ENCODE data around the gene STEAP1. TPM values are rescaled to one million over a fixed set of nuclear protein-coding genes. Genes with fewer than 3 reads are reported as not detected.
"Not testable (repeated sequence)": the region's sequence is repeated elsewhere in the genome, so short reads cannot be mapped to it uniquely, and the experiment has no call there.

Gene STEAP1
- total RNA-seq, 1 experiment from 2014 or later, result 33.7 TPM

DNA sequence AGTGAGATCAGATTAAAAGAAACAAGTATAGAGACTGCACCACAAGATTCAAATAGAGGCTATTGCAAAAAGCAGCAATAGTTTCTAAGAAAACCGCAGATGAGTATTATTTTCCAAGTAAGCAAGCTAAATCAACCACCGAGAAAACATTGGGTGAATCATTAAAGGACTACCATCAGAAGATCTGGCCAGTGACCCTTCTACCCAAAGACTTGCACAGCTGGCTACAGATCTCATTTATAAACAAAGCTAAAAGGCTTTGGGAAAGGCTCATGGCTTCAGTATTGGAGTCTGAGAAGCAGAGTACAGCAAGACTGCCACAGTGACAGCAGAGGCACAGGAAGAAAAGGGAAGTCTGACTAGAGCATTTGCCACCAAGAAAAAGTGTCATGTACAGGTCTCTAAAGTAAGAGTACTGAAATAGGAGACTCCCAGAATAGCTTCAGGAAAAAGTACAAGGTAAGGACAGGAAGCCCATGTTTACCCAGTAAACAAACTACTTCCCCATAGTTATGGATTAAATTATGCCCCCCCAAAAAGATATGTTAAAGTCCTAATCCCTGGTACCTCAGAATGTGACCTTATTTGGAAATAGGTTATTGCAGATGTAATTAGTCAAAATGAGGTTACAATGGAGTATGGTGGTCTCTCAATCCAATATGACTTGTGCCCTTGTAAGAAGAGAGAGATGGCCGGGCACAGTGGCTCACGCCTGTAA, 19.0 kb downstream of the STEAP1 start:
- DNase-seq (ENCODE audit: low read depth), result peak; percentile 76

DNA sequence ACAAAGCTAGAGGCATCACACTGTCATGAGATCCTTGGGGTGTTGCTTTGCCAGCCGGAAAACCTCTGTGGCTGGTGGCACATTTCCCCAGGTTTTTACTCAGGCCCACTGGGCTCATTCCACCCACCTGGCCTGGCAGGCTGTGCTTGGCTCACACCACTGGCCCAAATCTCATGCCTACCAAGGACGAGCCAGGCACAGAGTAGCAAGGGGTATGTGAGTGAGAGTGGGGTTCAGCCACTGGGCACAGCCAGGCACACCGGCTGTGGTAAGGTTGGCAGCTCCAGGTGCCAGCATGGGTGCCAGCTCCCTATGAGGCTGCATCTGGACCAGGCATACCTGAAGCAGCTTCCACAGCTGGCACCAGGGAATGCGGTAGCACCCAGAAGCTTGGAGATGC, 21.4 kb downstream of the STEAP1 start:
- no peak for DNase-seq (ENCODE audit: low read depth)

DNA sequence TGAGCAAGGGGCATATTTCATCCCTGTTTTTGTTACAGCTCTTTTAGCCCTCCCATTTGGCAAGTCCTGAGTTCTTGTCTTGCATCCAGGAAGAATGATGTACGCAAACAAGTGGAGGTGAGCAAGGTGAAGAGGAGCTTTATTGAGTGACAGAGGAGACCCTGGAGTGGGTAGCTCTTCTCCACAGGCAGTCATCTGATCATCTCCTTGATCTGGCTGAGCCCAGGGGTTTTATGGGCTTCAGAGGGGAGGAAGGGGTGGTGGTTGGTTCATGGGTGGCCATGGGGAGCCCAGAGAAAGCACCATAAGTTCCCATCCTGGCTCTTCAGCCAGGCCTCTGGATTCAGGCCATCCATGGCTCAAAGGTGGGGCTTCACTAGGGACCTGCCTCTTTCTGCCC, 21.9 kb downstream of the STEAP1 start:
- DNase-seq (ENCODE audit: low read depth), result peak; percentile 17

DNA sequence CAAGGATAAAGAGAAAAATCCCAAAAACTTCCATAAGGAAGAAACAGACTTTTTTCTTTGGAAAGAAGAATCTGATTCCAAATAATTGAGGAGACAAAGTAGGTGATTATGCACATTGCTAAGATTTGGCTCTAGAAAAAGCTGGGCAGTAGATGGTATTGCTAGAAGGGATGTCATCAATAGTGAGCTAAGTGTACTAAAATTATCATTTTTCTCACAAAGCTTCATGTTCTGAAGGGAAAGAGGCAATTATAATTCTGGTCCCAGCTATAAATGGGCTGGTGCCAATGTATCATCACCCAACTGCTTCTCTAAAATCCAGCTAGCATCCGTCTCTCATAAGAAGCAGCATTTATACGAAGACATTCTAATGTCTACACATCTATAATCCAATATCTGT, 23.9 kb downstream of the STEAP1 start:
- peak; percentile 5 for DNase-seq (ENCODE audit: low read depth)

DNA sequence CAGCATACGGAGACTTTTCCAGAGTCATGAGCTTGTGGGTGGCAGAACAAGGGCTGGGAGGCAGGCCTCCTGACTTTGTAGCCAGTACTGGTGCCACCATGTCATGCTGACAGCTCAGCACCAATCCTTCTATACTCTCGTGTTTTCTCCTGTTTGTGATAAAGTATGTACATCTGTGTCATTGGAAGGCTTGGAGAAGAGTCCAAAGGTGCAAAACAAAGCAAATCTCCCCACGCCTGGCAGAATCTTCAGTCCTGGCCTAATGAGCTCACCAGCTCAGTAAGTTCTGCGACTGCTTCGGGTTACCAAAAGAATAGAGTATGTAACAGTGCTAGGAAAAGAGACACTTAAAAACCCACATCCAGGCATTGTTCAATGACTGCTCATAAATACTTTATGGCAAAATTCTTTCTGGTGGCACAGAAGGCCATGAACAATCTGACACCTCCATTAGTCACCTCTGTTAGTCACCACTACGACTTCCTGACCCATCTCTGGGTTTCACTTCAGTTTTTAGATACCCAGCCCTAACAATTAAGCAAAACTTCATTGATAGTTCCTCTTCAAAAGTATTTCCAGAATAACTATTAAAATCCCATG, 24.5 kb downstream of the STEAP1 start:
- peak; percentile 98 for DNase-seq (ENCODE audit: low read depth)

DNA sequence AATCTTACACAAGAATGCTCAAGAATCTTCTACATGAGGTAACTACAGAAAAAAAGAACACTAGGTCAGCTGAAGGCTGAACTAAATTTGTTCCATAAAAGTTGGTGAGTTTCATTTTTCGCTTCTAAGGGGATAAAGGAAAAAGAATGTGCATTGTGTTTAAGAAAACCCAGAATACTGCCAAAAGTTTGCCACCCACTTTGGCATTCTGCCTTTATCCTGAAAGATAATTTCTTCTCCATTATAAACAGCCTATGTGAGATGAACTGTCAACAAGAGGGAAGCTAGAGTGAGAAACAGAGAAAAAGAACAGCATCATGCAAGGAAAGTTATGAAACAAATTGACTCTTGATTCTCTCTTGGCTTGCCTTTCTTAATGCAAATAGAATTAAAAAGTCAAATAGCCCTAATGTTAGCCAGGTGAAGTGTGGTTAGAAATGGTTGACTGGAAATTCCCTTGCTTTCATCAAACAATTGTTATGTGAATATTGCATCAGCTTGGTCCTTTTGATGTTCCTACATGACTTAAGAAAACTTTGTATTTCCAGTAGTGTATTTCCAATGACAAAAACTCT, 25.8 kb downstream of the STEAP1 start:
- DNase-seq (ENCODE audit: low read depth), result peak; percentile 63

DNA sequence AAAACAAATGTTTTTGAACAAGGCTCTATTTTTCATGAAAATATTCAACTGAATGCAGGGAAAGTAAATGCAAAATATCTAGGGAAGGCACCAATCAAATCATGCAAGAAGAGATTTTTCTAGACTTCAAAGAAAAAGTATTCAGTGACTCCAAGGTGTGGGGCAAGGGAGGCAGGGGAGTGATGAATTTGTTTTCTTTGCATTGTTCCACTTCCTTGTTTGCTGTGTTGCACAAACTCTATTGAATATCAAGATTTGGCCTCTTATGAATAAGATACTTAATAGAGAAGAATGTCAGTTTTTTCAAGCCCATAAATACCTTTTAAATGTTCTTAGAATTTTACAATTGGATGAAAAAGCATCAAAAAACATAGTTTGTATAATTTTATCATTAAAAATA, 26.4 kb downstream of the STEAP1 start:
- DNase-seq (ENCODE audit: low read depth), result peak; percentile 18

DNA sequence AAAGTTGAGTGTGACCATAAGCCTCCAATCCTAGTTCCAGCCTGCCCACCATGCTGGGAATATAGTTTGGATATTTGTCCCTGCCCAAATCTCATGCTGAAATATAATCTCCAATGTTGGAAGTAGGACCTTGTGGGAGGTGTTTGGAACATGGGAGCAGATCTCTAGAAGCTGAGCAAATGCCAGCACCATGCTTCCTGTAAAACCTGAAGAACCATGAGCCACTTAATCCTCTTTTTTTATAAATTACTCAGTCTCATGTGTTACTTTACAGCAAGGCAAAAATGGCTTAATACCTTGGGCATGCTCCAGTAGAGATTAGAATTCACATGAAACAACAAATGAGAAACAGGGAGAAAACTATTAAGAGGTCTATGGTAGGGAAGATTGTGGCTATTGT, 27.2 kb downstream of the STEAP1 start:
- no peak for DNase-seq (ENCODE audit: low read depth)

DNA sequence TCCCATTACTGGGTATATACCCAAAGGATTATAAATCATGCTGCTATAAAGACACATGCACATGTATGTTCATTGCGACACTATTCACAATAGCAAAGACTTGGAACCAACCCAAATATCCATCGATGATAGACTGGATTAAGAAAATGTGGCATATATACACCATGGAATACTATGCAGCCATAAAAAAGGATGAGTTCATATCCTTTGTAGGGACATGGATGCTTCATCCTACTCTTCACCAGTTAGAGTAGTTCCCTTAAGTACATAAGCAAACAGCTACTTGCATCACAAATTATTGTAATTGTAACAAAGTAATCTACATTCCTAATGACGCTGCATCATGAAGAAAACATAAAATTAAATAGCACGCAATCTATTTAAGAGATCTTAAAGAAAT, 32.0 kb downstream of the STEAP1 start:
- DNase-seq (ENCODE audit: low read depth), result not testable (repeated sequence)

DNA sequence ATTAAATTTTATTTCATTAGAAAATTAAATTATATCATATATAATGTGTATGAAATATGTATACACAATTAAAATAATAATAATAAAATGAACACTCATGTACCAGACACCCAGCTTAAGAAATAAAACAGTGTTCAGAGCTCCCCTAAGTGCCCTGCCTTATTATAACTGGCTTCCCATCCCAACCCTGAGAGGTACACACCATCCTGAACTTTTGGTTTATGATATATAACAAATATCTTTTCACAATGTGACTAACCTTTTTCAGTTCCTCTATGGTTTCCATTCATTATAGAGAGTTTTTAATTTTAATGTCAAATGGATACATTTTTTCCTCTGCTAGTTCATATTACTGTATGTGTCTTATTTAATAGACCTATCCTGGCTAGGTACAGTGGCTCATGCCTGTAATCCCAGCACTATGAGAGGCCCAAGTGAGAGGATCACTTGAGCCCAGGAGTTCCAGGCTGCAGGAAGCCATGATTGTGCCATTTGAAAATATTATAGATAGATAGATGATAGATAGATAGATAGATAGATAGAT, 33.3 kb downstream of the STEAP1 start:
- no peak for DNase-seq (ENCODE audit: low read depth)

DNA sequence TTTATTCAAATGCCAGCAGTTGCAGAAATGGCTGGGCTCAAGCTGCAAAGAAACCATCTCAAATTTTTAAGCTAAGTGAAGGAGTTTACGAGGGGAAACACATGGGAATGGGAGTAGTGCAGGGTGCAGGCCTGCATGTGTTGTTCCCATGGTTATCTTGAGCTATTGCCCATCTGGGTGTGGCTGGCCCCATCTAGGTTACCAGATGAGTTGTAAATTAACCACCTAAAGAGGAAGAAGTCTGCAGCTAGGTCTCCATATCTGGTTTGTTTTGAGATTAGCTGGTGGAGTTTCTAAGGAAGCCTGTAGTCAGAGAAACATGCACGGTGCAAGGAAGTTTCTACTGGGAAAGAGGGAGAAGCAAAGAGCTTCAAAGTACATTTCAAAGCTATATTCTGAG, 34.0 kb downstream of the STEAP1 start:
- no peak for DNase-seq (ENCODE audit: low read depth)

DNA sequence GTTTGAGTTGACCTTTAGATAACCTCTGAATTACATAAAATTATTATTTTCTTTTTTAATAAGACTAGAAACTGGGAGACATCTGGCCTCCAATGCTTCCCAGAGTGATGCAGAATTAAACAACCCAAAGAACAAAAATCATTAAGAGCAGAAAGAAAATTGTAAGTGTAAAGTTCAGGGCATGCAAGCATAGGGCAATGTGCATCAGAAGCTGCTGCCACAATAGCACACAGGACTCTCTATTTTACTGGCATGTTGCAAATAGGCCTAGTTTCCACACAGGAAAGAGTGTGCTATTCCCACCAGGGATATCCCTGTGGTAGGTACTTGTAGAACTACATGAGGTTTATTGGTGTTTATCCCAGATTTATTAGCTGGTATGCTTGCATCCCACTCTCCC, 36.7 kb downstream of the STEAP1 start:
- DNase-seq (ENCODE audit: low read depth), result no peak

DNA sequence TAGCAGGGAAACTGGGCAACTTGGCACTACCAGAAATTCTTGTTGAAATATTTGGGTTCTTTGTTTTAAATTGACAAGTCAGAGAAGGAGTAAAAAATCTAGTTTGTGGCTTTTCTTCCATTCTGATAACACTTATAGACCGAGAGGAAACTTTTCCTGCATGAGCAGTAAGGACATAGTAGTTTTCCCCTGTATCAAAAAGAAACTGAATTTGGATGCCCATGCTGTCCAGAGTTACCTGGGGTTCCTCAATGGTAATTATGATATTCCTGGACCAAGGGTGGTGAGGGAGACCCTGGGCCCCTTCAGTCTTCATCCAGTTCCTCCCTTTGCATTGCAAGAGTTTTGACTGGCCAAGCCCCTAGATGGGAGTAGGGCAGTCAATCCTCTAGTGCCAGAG, 37.4 kb downstream of the STEAP1 start:
- no peak for DNase-seq (ENCODE audit: low read depth)

DNA sequence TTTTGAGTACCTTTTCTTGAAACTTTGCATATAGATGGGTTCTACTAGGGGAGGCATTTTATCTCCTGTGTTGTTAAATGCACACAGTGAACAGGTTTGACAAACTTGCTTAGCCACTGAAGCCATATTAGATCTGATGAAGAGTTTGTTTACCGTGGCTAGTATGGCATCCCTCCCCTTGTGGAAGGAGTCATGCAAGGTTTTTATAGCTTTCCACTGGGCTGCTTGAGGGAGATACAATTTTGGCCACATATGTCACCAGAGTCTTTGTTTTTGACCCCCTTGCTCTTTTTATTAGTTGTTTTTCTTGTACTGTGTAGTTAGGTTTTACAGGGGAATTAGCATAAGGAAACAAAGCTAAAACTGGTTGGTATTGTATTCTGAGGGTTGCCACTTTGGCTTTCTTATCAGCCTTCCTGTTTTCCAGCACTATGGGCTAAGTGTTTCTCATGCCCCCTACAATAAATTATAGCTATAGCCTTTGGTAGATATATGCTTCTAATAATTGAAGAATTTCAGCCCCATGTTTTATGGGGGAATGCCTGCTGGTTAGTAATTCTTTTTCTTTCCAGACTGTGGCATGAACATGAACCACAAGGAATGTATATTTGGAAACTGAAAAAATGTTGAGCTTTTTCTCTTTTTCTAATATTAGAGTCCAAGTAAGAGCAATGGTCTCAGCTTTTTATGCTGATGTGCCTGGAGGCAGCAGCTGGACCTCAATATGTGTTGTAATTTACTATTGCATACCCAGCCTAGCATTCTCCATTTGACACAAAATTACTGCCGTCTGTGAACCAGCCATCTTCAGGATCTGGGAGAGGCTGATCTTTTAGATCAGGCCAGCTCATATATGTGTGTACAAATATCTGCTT, 38.8 kb downstream of the STEAP1 start:
- peak; percentile 32 for DNase-seq (ENCODE audit: low read depth)

DNA sequence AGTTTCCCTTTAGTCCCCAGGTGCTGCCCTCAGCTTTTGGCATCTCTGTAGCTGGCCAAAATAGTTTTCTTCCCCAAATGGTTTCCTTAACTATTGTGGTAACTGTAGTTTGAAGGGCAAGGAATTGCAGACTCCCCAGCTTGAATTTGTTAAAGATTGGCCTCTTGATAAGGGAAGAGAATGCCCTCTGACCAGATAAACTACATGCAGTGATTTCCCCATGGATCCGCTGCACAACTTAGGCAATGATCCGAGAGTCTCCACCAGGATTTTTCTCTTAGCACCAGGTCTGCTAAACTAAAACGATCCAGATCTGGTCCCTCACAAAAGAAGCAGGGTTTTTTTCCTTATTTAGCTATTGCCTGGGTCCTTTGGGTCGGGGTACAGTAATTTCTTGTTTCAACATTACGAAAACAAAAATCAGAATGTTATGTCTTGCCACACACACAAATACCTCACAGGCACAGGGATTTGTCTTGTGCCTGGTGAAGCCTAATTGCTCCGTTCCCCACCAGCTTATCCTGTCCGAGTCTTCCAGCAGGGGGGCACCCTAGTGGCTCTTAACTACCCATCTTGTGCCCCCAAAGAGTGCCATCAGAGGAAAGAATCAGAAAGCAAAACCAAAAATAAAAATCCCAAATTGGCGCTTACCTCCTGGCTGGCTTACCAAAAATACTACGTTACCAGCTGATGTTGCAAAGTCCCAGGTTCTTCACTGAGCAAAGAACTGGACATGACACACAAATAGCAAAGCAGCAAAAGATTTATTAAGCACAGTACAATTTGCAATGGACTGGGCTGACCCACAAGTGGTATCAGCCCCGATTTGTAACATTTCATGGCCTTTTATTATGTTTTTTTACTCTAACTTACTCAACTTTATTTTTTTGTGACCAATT, 40.9 kb downstream of the STEAP1 start:
- DNase-seq (ENCODE audit: low read depth), result no peak

DNA sequence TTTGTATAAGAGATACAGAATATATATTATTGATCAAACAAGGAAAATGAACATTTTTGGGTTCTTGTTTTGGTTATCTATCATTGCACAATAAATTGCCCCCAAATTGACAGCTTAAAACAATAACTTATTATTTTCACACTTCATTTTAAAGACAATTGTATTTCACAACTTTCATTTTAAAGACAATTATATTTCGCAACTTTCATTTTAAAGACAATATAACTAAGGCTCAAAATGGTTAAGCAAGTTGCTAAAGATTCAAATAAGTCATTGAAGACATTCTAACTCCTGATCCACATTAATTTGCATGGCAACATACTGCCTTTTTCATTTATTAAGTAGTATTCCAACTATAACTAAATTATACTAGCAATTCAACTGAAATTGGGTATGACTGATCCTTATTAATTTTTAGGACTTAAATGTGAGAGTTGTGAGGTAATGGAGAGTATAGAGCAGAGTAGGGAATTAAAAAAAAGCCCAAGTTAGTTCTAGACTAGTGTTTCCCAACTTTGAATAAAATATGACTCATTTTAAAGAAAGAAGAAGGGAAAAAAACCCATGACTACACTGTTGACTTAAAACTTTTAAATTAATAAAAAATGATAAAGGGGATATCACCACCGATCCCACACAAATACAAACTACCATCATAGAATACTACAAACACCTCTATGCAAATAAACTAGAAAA, 47.4 kb downstream of the STEAP1 start:
- DNase-seq (ENCODE audit: low read depth), result no peak

DNA sequence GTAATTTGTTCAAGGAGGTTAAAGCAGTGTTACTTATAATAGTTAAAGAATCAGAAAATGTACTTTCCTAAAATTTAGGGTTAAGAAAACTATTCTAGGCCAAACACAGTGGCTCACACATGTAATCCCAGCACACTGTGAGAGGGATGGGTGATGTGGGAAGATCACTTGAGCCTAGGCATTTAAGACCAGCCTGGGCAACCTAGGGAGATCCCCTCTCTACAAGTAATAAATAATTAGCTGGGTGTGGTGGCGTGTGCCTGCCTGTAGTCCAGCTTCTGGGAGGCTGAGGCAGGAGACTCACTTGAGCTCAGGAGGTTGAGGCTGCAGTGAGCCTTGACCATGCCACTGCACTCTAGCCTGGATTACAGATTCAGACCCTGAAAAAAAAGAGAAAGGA, 53.7 kb downstream of the STEAP1 start:
- no peak for DNase-seq (ENCODE audit: low read depth)

DNA sequence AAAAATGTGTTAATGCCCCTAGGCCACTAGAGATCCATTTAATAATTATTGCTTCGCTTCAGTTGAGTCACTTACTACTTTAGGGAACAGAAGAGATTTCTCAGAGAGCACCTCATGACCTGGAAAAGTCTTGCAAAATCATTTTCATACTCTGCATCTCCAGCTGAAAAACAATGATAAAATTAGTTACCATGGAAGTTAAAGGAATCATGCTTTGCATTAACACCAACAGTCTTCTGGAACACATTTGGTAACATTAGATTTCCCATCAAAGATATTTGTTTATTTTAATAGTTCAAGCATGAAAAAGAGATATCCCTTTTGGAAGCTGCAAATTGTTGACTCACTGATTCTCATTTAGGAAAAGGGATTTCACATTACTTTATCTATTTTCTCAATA, 55.5 kb downstream of the STEAP1 start:
- peak; percentile 17 for DNase-seq (ENCODE audit: low read depth)

DNA sequence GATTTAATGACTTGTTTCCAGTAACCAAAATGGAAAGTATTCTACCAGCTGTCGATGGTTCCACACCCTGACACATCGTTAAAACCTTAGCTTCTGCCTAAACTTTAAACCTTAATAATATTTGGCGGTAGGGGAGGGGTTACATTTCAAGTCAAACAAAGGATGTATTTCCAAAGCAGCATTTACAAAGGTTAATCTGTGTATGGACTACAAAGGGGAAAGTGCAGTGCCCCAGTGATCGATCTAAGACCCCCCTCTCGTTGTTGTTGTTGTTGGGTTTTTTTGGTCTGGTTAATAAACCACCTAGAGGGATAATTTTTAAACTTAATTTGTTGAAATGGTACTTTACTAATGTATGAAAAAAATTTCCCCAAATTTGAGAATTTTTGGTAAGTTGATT, 56.2 kb downstream of the STEAP1 start:
- no peak for DNase-seq (ENCODE audit: low read depth)

DNA sequence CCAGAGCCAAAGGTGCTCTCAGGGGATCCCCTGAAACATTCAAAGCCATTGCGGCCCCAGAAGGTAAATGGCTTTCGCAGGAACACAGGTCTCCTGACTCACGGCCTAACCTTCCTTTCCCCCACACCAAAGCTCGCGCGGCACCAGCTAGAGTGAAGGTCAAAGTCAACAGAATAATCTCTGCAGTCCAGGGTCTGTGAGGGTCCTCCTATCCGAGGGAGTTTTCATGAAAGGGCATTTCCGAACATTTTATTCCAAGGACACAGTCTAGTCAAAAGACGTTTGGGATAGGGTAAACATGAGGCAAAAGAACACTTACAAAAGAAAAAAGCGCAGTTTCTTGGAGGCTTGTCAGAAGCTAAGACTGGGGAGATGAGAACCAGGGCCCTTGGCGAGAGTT, 56.7 kb downstream of the STEAP1 start:
- DNase-seq (ENCODE audit: low read depth), result no peak
